Activated CD4-positive, alpha-beta T cell treated with anti-CD3 and anti-CD28 coated beads for 24 hours (primary cell): ENCODE results near the gene FAM222B.
"Not testable (repeated sequence)": the region's sequence is repeated elsewhere in the genome, so short reads cannot be mapped to it uniquely, and the experiment has no call there.

Source experiments
- DNase-seq, 2 donors: peaks; one replicate each; pipeline ENCODE4 v3.0.0-alpha.2; 2020; ENCODE audit warnings: low read depth in 2 of 2

The FAM222B gene

GRCh38 chr17:28873839-28874238, 31.2 kb upstream of the FAM222B start:
- no peak for DNase-seq

GRCh38 chr17:28871056-28871579, 28.5 kb upstream of the FAM222B start:
- peak in 1 of 2 donors; percentile 10 for DNase-seq

- DNase-seq = no peak
Measured at GRCh38 chr17:28867276-28867675, 24.7 kb upstream of the FAM222B start.

GRCh38 chr17:28865946-28866752, 23.6 kb upstream of the FAM222B start:
- no peak for DNase-seq

GRCh38 chr17:28864991-28865849, 22.6 kb upstream of the FAM222B start:
- no peak for DNase-seq

GRCh38 chr17:28863953-28864352, 21.4 kb upstream of the FAM222B start:
- no peak for DNase-seq

GRCh38 chr17:28862561-28862960, 20.0 kb upstream of the FAM222B start:
- no peak for DNase-seq

GRCh38 chr17:28861393-28862203, 19.0 kb upstream of the FAM222B start:
- no peak for DNase-seq

GRCh38 chr17:28860363-28860808, 17.8 kb upstream of the FAM222B start:
- DNase-seq = no peak

- DNase-seq = no peak
Measured at GRCh38 chr17:28858801-28859355, 16.3 kb upstream of the FAM222B start.

GRCh38 chr17:28857905-28858800, 15.6 kb upstream of the FAM222B start:
- DNase-seq = no peak

- no peak for DNase-seq
Measured at GRCh38 chr17:28856028-28856574, 13.5 kb upstream of the FAM222B start.

- no peak for DNase-seq
Measured at GRCh38 chr17:28855336-28855679, 12.7 kb upstream of the FAM222B start.

- peak; percentile 71 to 74 for DNase-seq
Measured at GRCh38 chr17:28854457-28855335, 12.1 kb upstream of the FAM222B start, which contains the start of gene ERAL1. ERAL1 (plus strand) TSS chr17:28855016; CDS start chr17:28855035, 19 bp downstream.

GRCh38 chr17:28853295-28853694, 10.7 kb upstream of the FAM222B start:
- DNase-seq = no peak

- no peak for DNase-seq
Measured at GRCh38 chr17:28849281-28849680, 6.7 kb upstream of the FAM222B start.

- peak; percentile 47 to 67 for DNase-seq
Measured at GRCh38 chr17:28848667-28849066, 6.1 kb upstream of the FAM222B start.

- DNase-seq = not testable (repeated sequence)
Measured at GRCh38 chr17:28846699-28847098, 4.1 kb upstream of the FAM222B start.

GRCh38 chr17:28846231-28846630, 3.6 kb upstream of the FAM222B start:
- no peak for DNase-seq
